HepG2 (cell line): ENCODE data around the gene ACOX3. TPM values are rescaled to one million over a fixed set of nuclear protein-coding genes. Genes with fewer than 3 reads are reported as not detected.

Experiments used
- ATAC-seq: fragments of 200-7000 bp; cut with Tn5 transposase; 3 replicates; pipeline ENCODE4 v1.9.1; 2020; ENCODE audit warnings: mild to moderate bottlenecking, moderate library complexity
- BruUV-seq: library from RNA; stranded (reverse); fragments of 400-500 nt; replicated peaks from 2 replicates; lab custom pipeline; 2021; lab: Mats Ljungman, UMichigan
- CTCF ChIA-PET: fragments of 300-600 bp; formaldehyde crosslinking; extraction: SDS; loops from one replicate; lab custom pipeline; 2021; ENCODE audit warnings: low total read pairs, inconsistent platforms, low intra/inter-chr PET ratio; lab: Yijun Ruan, JAX
- POLR2A ChIA-PET: fragments of 350-600 bp; sonication (Branson Sonifier 250); formaldehyde crosslinking; loops from one replicate; lab custom pipeline; 2020; ENCODE audit warnings: antibody characterized with exemption, inconsistent platforms; lab: Yijun Ruan, JAX
- DNase-seq: peaks from one replicate; pipeline ENCODE4 v3.0.0-alpha.2; 2015; ENCODE audit warnings: low spot score
- FAIRE-seq: peaks from 3 replicates; lab custom pipeline; 2011; peaks lifted over from hg19 to GRCh38; lab: Jason Lieb, UNC
- H2AFZ ChIP-seq: one replicate; pipeline ENCODE4 v1.6.1; 2011; ENCODE audit warnings: low read length, inconsistent platforms
- H3K27ac ChIP-seq: fragments of 300-600 bp; 3 replicates; pipeline ENCODE4 v1.8.0; 2011; ENCODE audit warnings: mixed run types, mild to moderate bottlenecking, mixed read lengths, low read length, inconsistent platforms; ENCODE audit not compliant: insufficient read depth; ENCODE audit errors: extremely low read length
- H3K27me3 ChIP-seq, 2 experiments: fragments of 200-600 bp in 1 of 2; 2 replicates in 1 of 2; 3 replicates in 1 of 2; pipeline versions ENCODE4 v1.6.0 to v1.8.0; 2011; ENCODE audit warnings: low read length in 2 of 2, mild to moderate bottlenecking in 2 of 2, moderate library complexity in 2 of 2, inconsistent platforms in 1 of 2; ENCODE audit not compliant: insufficient read depth in 2 of 2, control insufficient read depth in 1 of 2
- H3K36me3 ChIP-seq, 2 experiments: fragments of 200-600 bp in 1 of 2; replicated peaks in 1 of 2; 2 replicates in 1 of 2; 3 replicates in 1 of 2; pipeline versions ENCODE4 v1.5.1 to v1.8.0; 2011; ENCODE audit warnings: low read length in 2 of 2, inconsistent platforms in 1 of 2; ENCODE audit not compliant: insufficient read depth in 2 of 2, control insufficient read depth in 1 of 2
- H3K4me1 ChIP-seq: 2 replicates; pipeline ENCODE4 v1.5.1; 2012; ENCODE audit warnings: low read length, inconsistent platforms; ENCODE audit not compliant: insufficient read depth
- H3K4me2 ChIP-seq: 2 replicates; pipeline ENCODE4 v1.6.0; 2011; ENCODE audit warnings: low read depth, low read length, inconsistent platforms
- H3K4me3 ChIP-seq, 3 experiments: fragments of 200-600 bp in 1 of 3; sonication (generic), shearing (Covaris generic) in 1 of 3; replicated peaks in 1 of 3; 2 replicates each; pipeline ENCODE4 v1.5.1; 2011 to 2016; ENCODE audit warnings: low read length in 3 of 3, inconsistent platforms in 2 of 3, low read depth in 2 of 3, mild to moderate bottlenecking in 2 of 3, control low read depth in 1 of 3, mixed read lengths in 1 of 3; ENCODE audit not compliant: insufficient read depth in 1 of 3
- H3K79me2 ChIP-seq: one replicate; pipeline ENCODE4 v1.6.1; 2011; ENCODE audit warnings: low read length, inconsistent platforms; ENCODE audit not compliant: insufficient read depth
- H3K9ac ChIP-seq: 2 replicates; pipeline ENCODE4 v1.6.0; 2011; ENCODE audit warnings: mild to moderate bottlenecking, low read depth, low read length, inconsistent platforms; ENCODE audit not compliant: insufficient read depth
- H3K9me3 ChIP-seq: 2 replicates; pipeline ENCODE4 v1.5.1; 2012; ENCODE audit warnings: mild to moderate bottlenecking, low read length
- H4K20me1 ChIP-seq: 2 replicates; pipeline ENCODE4 v1.6.0; 2011; ENCODE audit warnings: inconsistent platforms, mild to moderate bottlenecking, low read length, moderate library complexity; ENCODE audit not compliant: insufficient read depth
- CREB3 ChIP-seq: sonication (generic); formaldehyde crosslinking; IDR thresholded peaks from 2 replicates; pipeline ENCODE4 v1.5.0; 2020; ENCODE audit warnings: missing genetic modification reagents
- DMTF1 ChIP-seq: sonication (generic); formaldehyde crosslinking; IDR thresholded peaks from 2 replicates; pipeline ENCODE4 v1.4.0; 2020; ENCODE audit warnings: mild to moderate bottlenecking, missing genetic modification reagents
- E2F1 ChIP-seq: sonication (generic); formaldehyde crosslinking; IDR thresholded peaks from 2 replicates; pipeline ENCODE4 v1.5.0; 2020; ENCODE audit warnings: missing genetic modification reagents
- E2F5 ChIP-seq: sonication (generic); formaldehyde crosslinking; conservative IDR thresholded peaks from 2 replicates; pipeline ENCODE4 v1.4.0; 2020; ENCODE audit warnings: missing genetic modification reagents
- PHF20 ChIP-seq: sonication (generic); formaldehyde crosslinking; IDR thresholded peaks from 2 replicates; pipeline ENCODE4 v1.5.0; 2020; ENCODE audit warnings: mild to moderate bottlenecking, missing genetic modification reagents
- RELA ChIP-seq: sonication (generic); formaldehyde crosslinking; IDR thresholded peaks from 2 replicates; pipeline ENCODE4 v1.4.0; 2020; ENCODE audit warnings: missing genetic modification reagents
- ZKSCAN1 ChIP-seq: fragments of 150-350 bp; IDR thresholded peaks from 2 replicates; pipeline ENCODE4 v1.6.1; 2014; ENCODE audit warnings: low read length
- ZNF276 ChIP-seq: sonication (generic); formaldehyde crosslinking; IDR thresholded peaks from 2 replicates; pipeline ENCODE4 v1.4.0; 2020; ENCODE audit warnings: mild to moderate bottlenecking, low read depth, missing genetic modification reagents
- ZNF350 ChIP-seq: sonication (generic); formaldehyde crosslinking; IDR thresholded peaks from 2 replicates; pipeline ENCODE4 v1.4.0; 2020; ENCODE audit warnings: mild to moderate bottlenecking, low read depth, missing genetic modification reagents, borderline replicate concordance
- ZNF362 ChIP-seq: sonication (generic); formaldehyde crosslinking; IDR thresholded peaks from 2 replicates; pipeline ENCODE4 v1.4.0; 2020; ENCODE audit warnings: missing genetic modification reagents, mild to moderate bottlenecking, borderline replicate concordance
- WGBS: methylation state at CpG from one replicate; pipeline ENCODE4 v1.1.6; 2017; ENCODE audit warnings: low lambda C conversion rate; 5-methylcytosine and 5-hydroxymethylcytosine counted together
- in situ Hi-C: cut with HindIII; loops from 2 replicates; pipeline ENCODE4 v1.10.0; 2017; ENCODE audit warnings: low pct_unique_long_range_greater_than_20kb; ENCODE audit not compliant: extremely low pct_ligation_motif_present
- intact Hi-C: fragments of 100-400 bp; cut with micrococcal nuclease; formaldehyde crosslinking; loops from one replicate; pipeline ENCODE4 v1.10.0; 2022; ENCODE audit not compliant: unreplicated experiment
- polyA plus RNA-seq, 8 experiments: library from polyadenylated mRNA; depleted of rRNA in 3 of 8; stranded (reverse) in 7 of 8; unstranded in 1 of 8; fragments of >200 nt; fragmentation: Illumina TruSeq in 4 of 8; extraction: Trizol in 4 of 8; gene quantifications; 2 replicates each; pipeline versions ENCODE4 v1.2.1 to v1.2.3, GENCODE V29; 2011 to 2016; ENCODE audit warnings: low read depth in 4 of 8, missing spikeins in 1 of 8, mixed read lengths in 1 of 8; ENCODE audit not compliant: insufficient read depth in 1 of 8
- total RNA-seq, 5 experiments: library from RNA; depleted of rRNA; stranded (reverse); fragments of >200 nt; fragmentation: Illumina TruSeq; extraction: Trizol; gene quantifications; 2 replicates each; pipeline ENCODE4 v1.2.3, GENCODE V29; 2016; ENCODE audit warnings: low read depth in 1 of 5

Gene ACOX3
- total and polyA plus RNA-seq, 2 of the 13 experiments (the other 11 are each of a cell fraction or from before 2014, with no cell fraction given): 4.2 to 17.8 TPM

GRCh38 chr4:8474856-8475255 lies 34.3 kb upstream of the ACOX3 start:
- Histone ChIP-seq H4K20me1 (no peaks in the 10 kb centered on the region), H3K9ac (no peak overlapping the region), H3K4me2 (no peak overlapping the region), H2AFZ (no peak overlapping the region), H3K27ac (no peak overlapping the region), H3K9me3 (no peaks in the 10 kb centered on the region), H3K36me3 (peaks cover 0 to 9% of the 10 kb centered on the region in 2 experiments; a peak in 4 of 5 replicates), H3K79me2 (no peaks in the 10 kb centered on the region), H3K27me3 (no peaks in the 10 kb centered on the region), H3K4me3 (no peak overlapping the region), H3K4me1 (no peaks in the 10 kb centered on the region)
- ChIA-PET POLR2A (no interaction called here), CTCF (no interaction called here)
- FAIRE-seq (no peak), DNase-seq (no peak), ATAC-seq (no peak)
- WGBS: 100% methylated on average over 5 of the region's 13 CpGs
- no TSS peak for BruUV-seq
- in situ Hi-C loops: loop anchor here (5.0 to 10.0 kb wide), 2 partner anchors 70 to 117 kb away; partner anchors contain the start of gene CPZ
- intact Hi-C loops: no loop called here
- TF ChIP-seq RELA (CRISPR knock-in tag): no peak
- TF ChIP-seq ZNF276 (CRISPR knock-in tag): no peak
- TF ChIP-seq E2F1 (CRISPR knock-in tag): no peak
- no peak for TF ChIP-seq PHF20 (CRISPR knock-in tag)
- TF ChIP-seq E2F5 (CRISPR knock-in tag): no peak
- no peak for TF ChIP-seq ZKSCAN1
- no peak for TF ChIP-seq CREB3 (CRISPR knock-in tag)
- no peak for TF ChIP-seq ZNF350
- TF ChIP-seq DMTF1 (CRISPR knock-in tag): no peak
- TF ChIP-seq ZNF362 (CRISPR knock-in tag): no peak
